ENCODE measurements around the gene GTF2H4.

Gene GTF2H4

GRCh38 chr6:30882759-30883684 lies 25.0 kb upstream of the GTF2H4 start:
- DNase-seq (ENCODE audit: low read depth) = no peak

DNA sequence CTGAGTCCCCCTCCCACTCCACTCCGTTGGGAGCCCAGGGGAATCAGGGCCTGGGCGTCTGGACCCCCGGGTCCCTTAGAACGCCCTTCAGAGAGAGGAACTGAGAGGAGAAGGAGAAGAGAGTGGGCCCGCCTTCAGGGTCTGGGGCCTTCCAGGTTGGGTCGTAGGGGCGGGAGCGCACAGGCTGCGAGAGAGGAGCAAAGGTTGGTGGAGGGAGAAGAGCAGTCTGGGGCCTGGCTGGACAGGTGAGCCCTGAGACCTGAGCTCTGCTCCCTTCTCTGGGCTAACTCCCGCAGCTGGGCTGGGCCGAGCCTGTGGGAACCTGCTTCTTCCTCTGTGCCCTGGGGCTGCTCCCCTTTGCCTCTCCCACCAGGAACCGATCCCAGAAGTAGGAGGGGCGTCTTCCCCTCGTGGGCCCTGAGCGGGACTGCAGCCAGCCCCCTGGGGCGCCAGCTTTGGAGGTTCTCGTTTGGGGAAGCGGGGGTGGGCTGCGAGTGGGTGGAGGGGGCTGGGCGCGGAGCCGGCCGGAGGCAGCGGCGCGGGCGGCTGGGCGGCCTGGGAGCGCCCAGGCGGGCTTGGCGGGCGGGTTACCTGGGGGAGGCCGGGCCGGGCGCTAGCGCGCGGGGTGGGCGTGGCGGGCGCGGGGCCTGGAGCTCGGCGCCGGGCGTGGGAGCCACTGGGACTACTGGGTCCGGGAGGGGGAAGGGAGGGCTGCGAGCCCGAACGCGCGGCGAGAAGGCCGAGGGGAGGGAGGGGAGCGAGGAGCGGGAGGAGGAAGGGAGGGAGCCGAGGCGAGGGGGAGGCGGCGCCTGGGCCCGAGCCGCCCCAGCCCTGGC lies 24.1 kb upstream of the GTF2H4 start, which contains the start of gene DDR1:
Gene DDR1 (plus strand): TSS at position 835 of the 836 bp plus-strand sequence. CDS start 4,211 bp downstream, outside the sequence.
- DNase-seq (ENCODE audit: low read depth) = no peak

DNA sequence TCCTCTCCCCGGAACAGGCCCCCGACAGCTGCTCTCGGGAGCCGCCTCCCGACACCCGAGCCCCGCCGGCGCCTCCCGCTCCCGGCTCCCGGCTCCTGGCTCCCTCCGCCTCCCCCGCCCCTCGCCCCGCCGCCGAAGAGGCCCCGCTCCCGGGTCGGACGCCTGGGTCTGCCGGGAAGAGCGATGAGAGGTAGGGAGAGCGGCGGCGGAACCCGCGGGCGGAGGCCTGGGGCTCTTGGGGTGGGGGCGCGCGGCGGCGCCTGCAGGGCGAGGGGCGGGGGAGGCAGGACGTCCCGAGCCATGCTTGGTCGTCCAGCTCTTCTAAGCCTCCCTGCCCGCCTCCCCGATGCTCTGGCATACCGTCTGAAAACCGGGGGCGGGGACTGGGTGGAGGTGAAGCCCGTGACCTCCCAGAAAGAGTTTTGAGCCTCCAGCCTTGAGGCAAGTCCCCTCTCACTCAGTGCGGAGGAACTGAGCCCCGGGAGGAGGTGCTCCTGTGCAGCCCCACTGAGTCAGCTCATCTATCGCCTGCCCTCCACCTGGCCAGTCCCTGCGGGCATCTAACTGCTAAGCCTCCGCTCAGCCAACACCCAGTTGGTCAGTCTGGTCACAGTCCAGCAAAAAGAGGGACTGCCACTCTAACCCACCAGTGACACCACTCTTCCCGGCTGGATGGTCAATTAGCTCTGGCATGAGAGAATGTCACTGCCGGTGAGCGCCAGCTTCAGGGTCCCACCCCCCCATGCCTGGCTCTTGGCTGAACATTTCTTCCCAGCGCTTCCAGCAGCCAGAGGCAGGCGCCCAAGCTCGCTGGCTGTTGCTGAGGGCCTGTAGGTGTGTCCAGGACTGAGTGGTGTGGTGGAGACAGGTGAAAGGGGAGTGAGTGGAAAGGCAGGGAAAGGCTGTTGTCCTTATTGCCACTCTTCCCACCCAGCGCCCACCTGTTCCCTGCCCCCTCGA lies 23.2 kb upstream of the GTF2H4 start:
- no peak for DNase-seq (ENCODE audit: low read depth)

DNA sequence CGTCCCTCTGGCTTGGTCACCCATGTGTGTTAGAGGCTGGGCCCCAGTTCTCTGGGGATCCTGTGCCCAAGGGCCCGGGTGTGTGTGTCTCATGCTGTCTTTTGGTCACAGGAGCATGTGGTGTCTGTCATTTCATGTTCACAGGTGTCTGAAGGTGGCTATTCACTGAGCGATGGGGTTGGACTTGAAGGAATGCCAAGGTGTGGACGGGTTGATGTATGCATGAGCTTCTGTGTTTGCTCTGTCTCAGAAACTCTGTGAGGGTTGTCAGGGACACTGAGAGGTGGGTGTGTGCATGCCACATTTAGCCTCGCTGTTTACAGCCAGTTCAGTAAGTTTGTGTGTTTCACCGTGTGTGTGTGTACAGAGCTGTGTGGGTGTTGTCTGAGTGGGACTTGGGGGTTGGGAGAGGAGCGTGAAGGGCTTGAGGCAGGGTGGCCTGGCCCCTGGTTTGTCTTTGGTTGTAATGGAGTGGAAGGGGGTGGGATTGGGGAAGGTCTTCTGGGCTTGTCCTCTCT lies 22.5 kb upstream of the GTF2H4 start:
- DNase-seq (ENCODE audit: low read depth) = no peak

GRCh38 chr6:30885999-30886896 lies 21.8 kb upstream of the GTF2H4 start:
- DNase-seq (ENCODE audit: low read depth) = no peak

DNA sequence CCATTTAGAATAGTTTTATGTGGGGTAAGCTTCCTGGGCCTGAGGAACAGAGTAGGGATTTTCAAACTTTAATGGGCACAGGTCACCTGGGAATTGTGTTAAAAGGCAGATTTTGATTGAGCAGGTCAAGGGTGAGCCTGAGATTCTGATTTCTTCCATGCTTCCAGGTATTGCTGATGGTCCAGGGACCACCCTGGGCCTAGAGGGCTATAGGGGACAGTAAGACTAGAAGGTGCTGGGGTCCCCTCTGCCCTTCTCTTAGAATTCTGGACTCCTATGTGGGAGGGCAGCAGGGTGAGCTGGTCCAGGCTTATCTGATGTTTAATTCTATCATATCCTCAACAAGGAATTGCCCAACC lies 21.1 kb upstream of the GTF2H4 start:
- no peak for DNase-seq (ENCODE audit: low read depth)

- no peak for DNase-seq (ENCODE audit: low read depth)
Measured at GRCh38 chr6:30887901-30888815, 19.8 kb upstream of the GTF2H4 start.

DNA sequence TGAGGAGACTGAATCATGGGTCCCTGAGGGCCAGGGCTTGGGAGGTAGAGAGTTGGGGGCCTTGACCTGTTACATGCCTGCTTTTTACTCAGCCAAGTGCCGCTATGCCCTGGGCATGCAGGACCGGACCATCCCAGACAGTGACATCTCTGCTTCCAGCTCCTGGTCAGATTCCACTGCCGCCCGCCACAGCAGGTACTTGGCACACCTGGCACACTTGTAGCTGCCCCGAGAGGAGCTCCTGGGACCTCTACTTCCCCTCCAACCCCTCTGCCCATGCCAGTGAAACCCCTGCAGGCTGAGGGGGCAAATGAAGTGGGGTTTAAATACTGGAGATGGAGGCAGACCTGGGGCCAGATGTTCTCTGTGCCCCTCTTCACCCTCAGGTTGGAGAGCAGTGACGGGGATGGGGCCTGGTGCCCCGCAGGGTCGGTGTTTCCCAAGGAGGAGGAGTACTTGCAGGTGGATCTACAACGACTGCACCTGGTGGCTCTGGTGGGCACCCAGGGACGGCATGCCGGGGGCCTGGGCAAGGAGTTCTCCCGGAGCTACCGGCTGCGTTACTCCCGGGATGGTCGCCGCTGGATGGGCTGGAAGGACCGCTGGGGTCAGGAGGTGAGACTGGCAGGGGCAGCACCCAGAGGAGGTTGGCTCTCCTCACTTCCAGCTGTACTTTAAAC lies 19.1 kb upstream of the GTF2H4 start:
- DNase-seq (ENCODE audit: low read depth) = no peak

DNA sequence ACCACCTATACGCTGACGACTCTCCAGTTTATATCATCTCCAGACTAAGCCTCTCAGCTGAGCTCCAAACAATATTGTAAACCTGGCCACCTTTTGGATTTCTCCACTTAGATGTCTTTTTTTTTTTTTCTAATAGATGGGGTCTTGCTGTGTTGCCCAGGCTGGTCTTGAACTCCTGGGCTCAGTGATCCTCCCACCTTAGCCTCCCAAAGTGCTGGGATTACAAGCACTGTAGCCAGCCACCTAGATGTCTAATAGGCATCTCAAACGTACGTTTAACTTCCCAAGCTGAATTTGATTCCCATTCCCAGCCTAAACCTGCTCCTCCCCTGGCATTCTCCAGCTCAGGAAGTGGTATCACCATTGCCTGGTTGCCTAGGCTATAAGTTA lies 18.5 kb upstream of the GTF2H4 start:
- no peak for DNase-seq (ENCODE audit: low read depth)

DNA sequence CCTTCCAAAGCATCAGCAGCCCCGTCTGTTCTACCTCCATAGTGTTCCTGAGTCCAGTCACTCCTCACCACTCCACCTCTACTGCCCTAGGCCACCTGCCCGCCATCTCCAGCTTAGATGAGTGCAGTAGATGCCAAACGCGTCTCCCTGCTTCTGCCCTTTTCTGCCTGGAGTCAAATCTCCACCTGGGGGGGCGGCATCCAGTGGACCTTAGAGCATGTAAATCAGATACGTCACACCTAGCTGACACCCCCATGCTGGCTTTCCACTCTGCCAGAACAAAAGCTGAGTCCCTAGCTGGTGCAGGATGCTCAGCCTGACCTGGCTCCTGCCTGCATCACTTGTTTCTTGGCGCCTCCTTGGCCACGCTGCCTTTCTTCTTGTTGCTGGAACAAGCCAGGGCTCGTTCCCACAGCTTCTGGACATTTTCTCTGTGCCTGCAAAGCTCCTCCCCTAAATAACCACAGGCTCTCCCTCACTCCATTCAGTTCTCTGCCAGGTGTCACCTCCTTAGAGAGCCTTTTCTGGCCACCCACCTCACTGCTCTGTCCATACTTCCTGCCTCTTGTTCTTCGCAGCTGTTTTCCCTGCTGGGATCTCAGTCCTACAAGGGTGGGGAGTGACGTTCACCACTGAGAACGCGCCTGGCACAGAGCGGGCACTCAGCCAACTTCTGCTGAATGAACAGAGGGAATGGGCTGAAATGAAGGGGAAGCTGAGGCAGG lies 17.9 kb upstream of the GTF2H4 start:
- no peak for DNase-seq (ENCODE audit: low read depth)

DNA sequence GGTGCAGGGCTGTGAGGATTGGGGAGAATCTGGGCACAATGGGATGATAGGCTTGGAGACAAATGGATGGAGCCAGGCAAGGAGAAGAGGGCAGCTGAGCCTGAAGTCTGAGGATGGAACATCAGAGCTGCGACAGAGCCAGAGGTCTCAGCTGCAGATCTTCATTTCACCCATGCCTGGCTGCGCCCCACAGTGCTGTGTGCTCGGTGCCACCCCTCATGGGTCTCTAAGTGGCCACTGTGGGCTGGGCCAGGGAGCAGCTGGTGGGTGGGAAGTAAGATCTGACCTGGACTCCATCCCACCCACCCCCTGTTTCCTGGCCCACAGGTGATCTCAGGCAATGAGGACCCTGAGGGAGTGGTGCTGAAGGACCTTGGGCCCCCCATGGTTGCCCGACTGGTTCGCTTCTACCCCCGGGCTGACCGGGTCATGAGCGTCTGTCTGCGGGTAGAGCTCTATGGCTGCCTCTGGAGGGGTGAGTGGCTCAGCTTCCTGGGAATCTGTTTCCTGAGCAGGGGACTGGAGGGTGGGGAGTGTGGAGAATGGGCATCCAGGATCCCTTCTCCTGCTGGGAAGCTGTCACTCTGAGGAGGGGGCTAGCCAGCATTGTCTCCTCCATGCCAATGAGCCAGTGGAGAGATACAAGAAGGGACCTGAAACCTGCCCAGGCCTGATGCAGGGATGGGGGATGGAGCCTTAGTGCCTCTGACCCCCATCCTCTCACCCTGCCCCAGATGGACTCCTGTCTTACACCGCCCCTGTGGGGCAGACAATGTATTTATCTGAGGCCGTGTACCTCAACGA lies 17.2 kb upstream of the GTF2H4 start:
- DNase-seq (ENCODE audit: low read depth) = no peak

- DNase-seq (ENCODE audit: low read depth) = no peak
Measured at GRCh38 chr6:30891450-30891723, 16.6 kb upstream of the GTF2H4 start.

DNA sequence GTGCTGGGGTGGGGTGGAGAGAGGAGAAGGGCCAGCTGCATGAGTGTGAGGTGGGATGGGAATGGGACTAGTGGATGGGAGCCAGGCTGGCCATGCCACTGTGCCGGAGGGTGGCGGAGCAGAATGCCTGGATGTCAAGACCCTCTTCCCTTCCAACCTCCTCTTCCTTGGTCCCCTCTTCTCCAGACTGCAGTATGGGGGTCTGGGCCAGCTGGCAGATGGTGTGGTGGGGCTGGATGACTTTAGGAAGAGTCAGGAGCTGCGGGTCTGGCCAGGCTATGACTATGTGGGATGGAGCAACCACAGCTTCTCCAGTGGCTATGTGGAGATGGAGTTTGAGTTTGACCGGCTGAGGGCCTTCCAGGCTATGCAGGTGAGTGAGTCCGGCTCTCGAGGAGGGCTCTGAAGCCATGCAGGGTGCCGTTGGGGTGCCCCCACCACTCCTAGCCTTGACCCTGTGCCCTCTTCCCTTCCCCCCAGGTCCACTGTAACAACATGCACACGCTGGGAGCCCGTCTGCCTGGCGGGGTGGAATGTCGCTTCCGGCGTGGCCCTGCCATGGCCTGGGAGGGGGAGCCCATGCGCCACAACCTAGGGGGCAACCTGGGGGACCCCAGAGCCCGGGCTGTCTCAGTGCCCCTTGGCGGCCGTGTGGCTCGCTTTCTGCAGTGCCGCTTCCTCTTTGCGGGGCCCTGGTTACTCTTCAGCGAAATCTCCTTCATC lies 16.0 kb upstream of the GTF2H4 start:
- DNase-seq (ENCODE audit: low read depth) = no peak

- DNase-seq (ENCODE audit: low read depth) = no peak
Measured at GRCh38 chr6:30893001-30893591, 14.9 kb upstream of the GTF2H4 start.

DNA sequence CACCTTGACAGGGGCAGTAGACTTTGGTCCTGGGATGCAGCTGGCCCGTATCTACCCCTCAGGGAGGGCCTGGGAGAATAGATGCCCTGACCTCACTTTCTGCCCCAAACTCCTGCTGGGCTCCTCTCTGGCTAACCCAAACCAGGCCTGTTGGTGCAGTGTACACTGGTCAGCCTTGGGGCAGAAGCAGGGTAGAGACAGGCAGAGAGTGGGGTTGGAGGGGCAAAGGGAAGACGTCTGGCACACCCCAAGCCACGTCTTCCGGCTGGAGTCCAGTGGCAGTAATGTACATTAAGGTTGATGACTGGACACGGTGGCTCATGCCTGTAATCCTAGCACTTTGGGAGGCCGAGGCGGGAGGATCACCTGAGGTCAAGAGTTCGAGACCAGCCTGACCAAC lies 14.3 kb upstream of the GTF2H4 start:
- no peak for DNase-seq (ENCODE audit: low read depth)

GRCh38 chr6:30894381-30894780 lies 13.6 kb upstream of the GTF2H4 start:
- DNase-seq (ENCODE audit: low read depth) = no peak

DNA sequence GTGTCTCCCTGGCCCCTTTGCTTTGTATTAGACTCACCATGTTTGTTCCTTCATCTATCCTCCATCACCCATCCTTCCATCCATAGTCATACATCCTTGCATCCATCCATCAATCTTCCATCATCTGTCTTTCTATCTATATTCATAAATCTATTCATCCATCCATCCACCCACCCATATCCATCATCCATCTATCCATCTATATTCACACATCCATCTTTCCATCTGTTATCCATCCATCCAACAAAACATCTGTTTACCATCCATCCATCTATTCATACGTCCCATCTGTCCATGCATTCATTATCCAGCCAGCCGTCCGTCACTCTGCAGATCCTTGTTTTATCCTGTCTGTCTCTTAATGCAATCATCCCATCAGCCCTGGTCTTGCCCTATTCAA lies 13.1 kb upstream of the GTF2H4 start:
- DNase-seq (ENCODE audit: low read depth) = no peak
